ENCODE results near the gene GGN. TPM values are rescaled to one million over a fixed set of nuclear protein-coding genes. Genes with fewer than 3 reads are reported as not detected.

GGN gene
- total and polyA plus RNA-seq, 9 of the 15 experiments (the other 6 are each of a cell fraction or from before 2014, with no cell fraction given) = 0.15 to 0.33 TPM; not detected in 7

DNA sequence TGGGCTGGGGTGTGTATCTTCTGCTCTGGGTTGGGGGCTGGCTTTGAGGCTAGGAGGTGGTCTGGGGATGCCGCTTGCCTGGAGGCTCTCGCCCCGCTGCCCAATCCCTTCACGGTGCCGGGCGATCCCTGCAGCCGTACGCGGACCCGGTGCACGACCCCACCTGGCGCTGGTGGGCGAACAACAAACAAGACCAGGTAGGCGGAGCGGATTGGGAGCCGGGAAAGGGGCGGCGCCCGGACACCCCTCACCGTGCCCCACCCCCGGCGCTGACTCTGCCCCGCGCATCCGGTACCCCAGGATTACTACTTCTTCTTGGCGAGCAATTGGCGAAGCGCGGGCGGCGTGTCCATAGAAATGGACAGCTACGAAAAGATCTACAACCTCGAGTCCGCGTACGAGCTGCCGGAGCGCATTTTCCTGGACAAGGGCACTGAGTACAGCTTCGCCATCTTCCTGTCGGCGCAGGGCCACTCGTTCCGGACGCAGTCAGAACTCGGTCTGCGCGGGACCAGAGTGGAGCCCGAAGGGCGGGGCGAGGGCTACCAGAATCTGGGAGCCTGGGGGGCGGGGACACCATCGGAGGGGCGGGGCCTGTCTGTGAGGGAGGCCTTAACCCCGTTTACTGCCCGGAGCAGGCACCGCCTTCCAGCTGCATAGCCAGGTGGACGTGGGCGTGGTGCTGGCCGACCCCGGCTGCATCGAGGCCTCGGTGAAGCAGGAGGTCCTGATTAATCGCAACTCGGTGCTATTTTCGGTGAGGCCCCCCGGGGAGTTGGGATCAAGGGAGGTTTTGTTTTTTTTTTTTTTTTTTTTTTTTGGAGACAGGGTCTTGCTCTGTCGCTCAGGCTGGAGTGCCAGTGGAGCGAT is 25.5 kb downstream of the GGN start (continued):
- TF ChIP-seq SP1 (CRISPR knock-in tag; IDR thresholded peaks at IDR 0.05) (no peak; the same call in none of the 2 replicates), CHD1 (IDR thresholded peaks at IDR 0.05; ENCODE audit: low read length) (no peak), SNIP1 (IDR thresholded peaks at IDR 0.05; ENCODE audit: low read depth) (no peak), CBFA2T3 (IDR thresholded peaks at IDR 0.05) (peak; percentile 52; the same call in 1 of the 2 replicates), NR1H2 (CRISPR knock-in tag; IDR thresholded peaks at IDR 0.05) (no peak), HDAC8 (tag; IDR thresholded peaks at IDR 0.05) (no peak), NFRKB (IDR thresholded peaks at IDR 0.05; ENCODE audit: low read depth) (no peak), SRF (CRISPR knock-in tag; IDR thresholded peaks at IDR 0.05) (0 out of 4 replicates have a peak, but pooled peaks of 1 of the 2 experiments have one; percentile 12), NFATC3 (IDR thresholded peaks at IDR 0.05) (no peak), NR2C1 (IDR thresholded peaks at IDR 0.05) (no peak), NR2C1 (tag; IDR thresholded peaks at IDR 0.05) (no peak), ZNF507 (tag; conservative IDR thresholded peaks at IDR 0.05) (no peak), ZNF133 (CRISPR knock-in tag; IDR thresholded peaks at IDR 0.05) (no peak), ZNF586 (CRISPR knock-in tag; conservative IDR thresholded peaks at IDR 0.05) (no peak), SIRT6 (IDR thresholded peaks at IDR 0.05; ENCODE audit: low read depth, low read length) (no peak), ZNF175 (CRISPR knock-in tag; IDR thresholded peaks at IDR 0.05; ENCODE audit: low read depth) (no peak), TGIF2 (CRISPR knock-in tag; IDR thresholded peaks at IDR 0.05) (no peak), POLR2A (conservative IDR thresholded peaks at IDR 0.05) (peak; percentile 51; the same call in 1 of the 2 replicates), ARID2 (IDR thresholded peaks at IDR 0.05) (no peak), GATAD2B (IDR thresholded peaks at IDR 0.05; ENCODE audit: borderline replicate concordance) (no peak), SMARCA4 (IDR thresholded peaks at IDR 0.05) (no peak), KDM4B (IDR thresholded peaks at IDR 0.05; ENCODE audit: borderline replicate concordance in 2 of 2, low read depth in 1 of 2) (0 out of 4 replicates have a peak, but pooled peaks of 1 of the 2 experiments have one; percentile 18), ZKSCAN3 (CRISPR knock-in tag; IDR thresholded peaks at IDR 0.05) (no peak), COPS2 (conservative IDR thresholded peaks at IDR 0.05) (no peak), LCOR (CRISPR knock-in tag; IDR thresholded peaks at IDR 0.05) (no peak)
- TF ChIP-seq, protein P1, sequence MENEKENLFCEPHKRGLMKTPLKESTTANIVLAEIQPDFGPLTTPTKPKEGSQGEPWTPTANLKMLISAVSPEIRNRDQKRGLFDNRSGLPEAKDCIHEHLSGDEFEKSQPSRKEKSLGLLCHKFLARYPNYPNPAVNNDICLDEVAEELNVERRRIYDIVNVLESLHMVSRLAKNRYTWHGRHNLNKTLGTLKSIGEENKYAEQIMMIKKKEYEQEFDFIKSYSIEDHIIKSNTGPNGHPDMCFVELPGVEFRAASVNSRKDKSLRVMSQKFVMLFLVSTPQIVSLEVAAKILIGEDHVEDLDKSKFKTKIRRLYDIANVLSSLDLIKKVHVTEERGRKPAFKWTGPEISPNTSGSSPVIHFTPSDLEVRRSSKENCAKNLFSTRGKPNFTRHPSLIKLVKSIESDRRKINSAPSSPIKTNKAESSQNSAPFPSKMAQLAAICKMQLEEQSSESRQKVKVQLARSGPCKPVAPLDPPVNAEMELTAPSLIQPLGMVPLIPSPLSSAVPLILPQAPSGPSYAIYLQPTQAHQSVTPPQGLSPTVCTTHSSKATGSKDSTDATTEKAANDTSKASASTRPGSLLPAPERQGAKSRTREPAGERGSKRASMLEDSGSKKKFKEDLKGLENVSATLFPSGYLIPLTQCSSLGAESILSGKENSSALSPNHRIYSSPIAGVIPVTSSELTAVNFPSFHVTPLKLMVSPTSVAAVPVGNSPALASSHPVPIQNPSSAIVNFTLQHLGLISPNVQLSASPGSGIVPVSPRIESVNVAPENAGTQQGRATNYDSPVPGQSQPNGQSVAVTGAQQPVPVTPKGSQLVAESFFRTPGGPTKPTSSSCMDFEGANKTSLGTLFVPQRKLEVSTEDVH (IDR thresholded peaks at IDR 0.05; ENCODE audit: low read depth, partially characterized antibody) = no peak
- TF ChIP-seq, protein P2, sequence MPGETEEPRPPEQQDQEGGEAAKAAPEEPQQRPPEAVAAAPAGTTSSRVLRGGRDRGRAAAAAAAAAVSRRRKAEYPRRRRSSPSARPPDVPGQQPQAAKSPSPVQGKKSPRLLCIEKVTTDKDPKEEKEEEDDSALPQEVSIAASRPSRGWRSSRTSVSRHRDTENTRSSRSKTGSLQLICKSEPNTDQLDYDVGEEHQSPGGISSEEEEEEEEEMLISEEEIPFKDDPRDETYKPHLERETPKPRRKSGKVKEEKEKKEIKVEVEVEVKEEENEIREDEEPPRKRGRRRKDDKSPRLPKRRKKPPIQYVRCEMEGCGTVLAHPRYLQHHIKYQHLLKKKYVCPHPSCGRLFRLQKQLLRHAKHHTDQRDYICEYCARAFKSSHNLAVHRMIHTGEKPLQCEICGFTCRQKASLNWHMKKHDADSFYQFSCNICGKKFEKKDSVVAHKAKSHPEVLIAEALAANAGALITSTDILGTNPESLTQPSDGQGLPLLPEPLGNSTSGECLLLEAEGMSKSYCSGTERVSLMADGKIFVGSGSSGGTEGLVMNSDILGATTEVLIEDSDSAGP (CRISPR knock-in tag; IDR thresholded peaks at IDR 0.05) = no peak

All from K562 (cell line).